MM.1S (cell line): Measurements from ENCODE around the gene PLEKHO2.

ENCODE experiments used
- EZH2 ChIP-seq: fragments of 300-600 bp; sonication (generic); optimal IDR thresholded peaks from 2 replicates; pipeline ENCODE3; 2017; ENCODE audit warnings: low read depth, mild to moderate bottlenecking, antibody characterized with exemption, low read length, mixed read lengths
- EZH2phosphoT487 ChIP-seq: fragments of 300-600 bp; sonication (generic); IDR thresholded peaks from 2 replicates; pipeline ENCODE4 v1.6.1; 2018; ENCODE audit warnings: antibody characterized with exemption, low read length
- TF ChIP-seq, protein P1 (sequence below): fragments of 300-600 bp; sonication (generic); IDR thresholded peaks from 2 replicates; pipeline ENCODE4 v1.5.1; 2016; ENCODE audit warnings: antibody characterized with exemption, low read length, mixed read lengths

DNA sequence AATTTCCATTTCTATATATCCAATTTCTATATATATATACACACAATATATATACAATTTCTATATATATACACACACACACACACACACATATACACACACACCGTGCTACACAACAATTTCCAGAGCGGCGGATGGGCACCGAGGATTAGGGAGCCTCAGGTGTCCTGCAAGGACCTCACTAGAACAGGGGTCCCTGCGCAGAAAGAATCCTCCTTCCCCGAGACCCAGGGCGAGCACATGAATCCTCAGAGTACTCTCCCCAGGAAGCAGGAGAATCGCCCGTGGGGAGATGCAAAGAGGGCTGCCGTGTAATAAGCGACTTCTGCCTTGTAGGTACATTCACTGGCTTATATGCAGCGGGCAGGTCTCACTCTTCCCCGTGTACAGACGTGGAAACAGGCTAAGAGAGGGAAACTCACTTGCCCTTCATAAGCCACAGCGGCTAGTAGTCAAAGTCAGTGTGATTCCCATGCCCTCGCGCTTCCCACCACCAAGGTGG, 16.7 kb upstream of the PLEKHO2 start:
- TF ChIP-seq, protein P1, sequence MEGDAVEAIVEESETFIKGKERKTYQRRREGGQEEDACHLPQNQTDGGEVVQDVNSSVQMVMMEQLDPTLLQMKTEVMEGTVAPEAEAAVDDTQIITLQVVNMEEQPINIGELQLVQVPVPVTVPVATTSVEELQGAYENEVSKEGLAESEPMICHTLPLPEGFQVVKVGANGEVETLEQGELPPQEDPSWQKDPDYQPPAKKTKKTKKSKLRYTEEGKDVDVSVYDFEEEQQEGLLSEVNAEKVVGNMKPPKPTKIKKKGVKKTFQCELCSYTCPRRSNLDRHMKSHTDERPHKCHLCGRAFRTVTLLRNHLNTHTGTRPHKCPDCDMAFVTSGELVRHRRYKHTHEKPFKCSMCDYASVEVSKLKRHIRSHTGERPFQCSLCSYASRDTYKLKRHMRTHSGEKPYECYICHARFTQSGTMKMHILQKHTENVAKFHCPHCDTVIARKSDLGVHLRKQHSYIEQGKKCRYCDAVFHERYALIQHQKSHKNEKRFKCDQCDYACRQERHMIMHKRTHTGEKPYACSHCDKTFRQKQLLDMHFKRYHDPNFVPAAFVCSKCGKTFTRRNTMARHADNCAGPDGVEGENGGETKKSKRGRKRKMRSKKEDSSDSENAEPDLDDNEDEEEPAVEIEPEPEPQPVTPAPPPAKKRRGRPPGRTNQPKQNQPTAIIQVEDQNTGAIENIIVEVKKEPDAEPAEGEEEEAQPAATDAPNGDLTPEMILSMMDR, result no peak
- TF ChIP-seq EZH2, result no peak
- TF ChIP-seq EZH2phosphoT487, result no peak
